Measurements from ENCODE around the gene SNRNP27.
A peak's percentile ranks its signal among the peaks of the same experiment; 100 is the strongest.
"Not testable (repeated sequence)": the region's sequence is repeated elsewhere in the genome, so short reads cannot be mapped to it uniquely, and the experiment has no call there.

SNRNP27 gene

GRCh38 chr2:69893684-69894551, at the start of gene SNRNP27:
Gene SNRNP27, plus strand, starts transcription at chr2:69893956. Its CDS starts 29 bp downstream, at chr2:69893985.
- DNase-seq (ENCODE audit: low spot score) = peak; percentile 75

- no peak for DNase-seq (ENCODE audit: low spot score)
These were observed 49.8 kb upstream of the SNRNP27 start for GRCh38 chr2:69843993-69844392.

- DNase-seq (ENCODE audit: low spot score) = no peak
These were observed 49.2 kb upstream of the SNRNP27 start for GRCh38 chr2:69844560-69844959.

- no peak for DNase-seq (ENCODE audit: low spot score)
These were observed 47.3 kb upstream of the SNRNP27 start for GRCh38 chr2:69846182-69847067.

- no peak for DNase-seq (ENCODE audit: low spot score)
These were observed 46.5 kb upstream of the SNRNP27 start for GRCh38 chr2:69847068-69847828.

GRCh38 chr2:69848186-69848790, 45.5 kb upstream of the SNRNP27 start:
- DNase-seq (ENCODE audit: low spot score) = no peak

GRCh38 chr2:69858261-69858660, 35.5 kb upstream of the SNRNP27 start:
- no peak for DNase-seq (ENCODE audit: low spot score)

GRCh38 chr2:69863298-69863697, 30.5 kb upstream of the SNRNP27 start:
- DNase-seq (ENCODE audit: low spot score) = no peak

- DNase-seq (ENCODE audit: low spot score) = no peak
These were observed 5.3 kb upstream of the SNRNP27 start for GRCh38 chr2:69888451-69888850.

GRCh38 chr2:69889302-69889701, 4.5 kb upstream of the SNRNP27 start:
- DNase-seq (ENCODE audit: low spot score) = no peak

GRCh38 chr2:69890881-69891280, 2.9 kb upstream of the SNRNP27 start:
- no peak for DNase-seq (ENCODE audit: low spot score)

- DNase-seq (ENCODE audit: low spot score) = not testable (repeated sequence)
These were observed 825 bp upstream of the SNRNP27 start for GRCh38 chr2:69892838-69893424.

- not testable (repeated sequence) for DNase-seq (ENCODE audit: low spot score)
These were observed 981 bp downstream of the SNRNP27 start for GRCh38 chr2:69894737-69895136.

- no peak for DNase-seq (ENCODE audit: low spot score)
These were observed 8.6 kb downstream of the SNRNP27 start for GRCh38 chr2:69902213-69902922.

- DNase-seq (ENCODE audit: low spot score) = no peak
These were observed 13.5 kb downstream of the SNRNP27 start for GRCh38 chr2:69907216-69907615.

- peak; percentile 83 for DNase-seq (ENCODE audit: low spot score)
These were observed 18.3 kb downstream of the SNRNP27 start for GRCh38 chr2:69911985-69912563.

GRCh38 chr2:69914164-69914949, 20.6 kb downstream of the SNRNP27 start:
- DNase-seq (ENCODE audit: low spot score) = peak; percentile 100

- no peak for DNase-seq (ENCODE audit: low spot score)
These were observed 21.5 kb downstream of the SNRNP27 start, which contains the start of gene MXD1 for GRCh38 chr2:69914950-69915945. Gene MXD1, plus strand, starts transcription at chr2:69915109. Its CDS starts 222 bp downstream, at chr2:69915331.
